GM18498 (cell line): Measurements from ENCODE around the gene SUN5.

Experiments used
- ATAC-seq: cut with Tn5 transposase; IDR thresholded peaks from one replicate; pipeline ENCODE4 v1.9.1; 2021; ENCODE audit warnings: mild to moderate bottlenecking, moderate library complexity; ENCODE audit not compliant: unreplicated experiment

SUN5 gene

GRCh38 chr20:33026779-33027759, 22.8 kb upstream of the SUN5 start:
- no peak for ATAC-seq

- no peak for ATAC-seq
Measured at GRCh38 chr20:33026072-33026778, 22.0 kb upstream of the SUN5 start.

GRCh38 chr20:33025318-33025876, 21.2 kb upstream of the SUN5 start:
- ATAC-seq = no peak

GRCh38 chr20:33024609-33025317, 20.5 kb upstream of the SUN5 start:
- ATAC-seq = no peak

- ATAC-seq = no peak
Measured at GRCh38 chr20:33024243-33024560, 20.0 kb upstream of the SUN5 start.

GRCh38 chr20:33023439-33024242, 19.4 kb upstream of the SUN5 start:
- ATAC-seq = no peak

GRCh38 chr20:33022694-33023438, 18.6 kb upstream of the SUN5 start:
- ATAC-seq = no peak

GRCh38 chr20:33022289-33022688, 18.1 kb upstream of the SUN5 start:
- no peak for ATAC-seq

GRCh38 chr20:33021879-33022278, 17.6 kb upstream of the SUN5 start:
- no peak for ATAC-seq

GRCh38 chr20:33020278-33021161, 16.3 kb upstream of the SUN5 start:
- no peak for ATAC-seq

- no peak for ATAC-seq
Measured at GRCh38 chr20:33019465-33020277, 15.4 kb upstream of the SUN5 start.

- ATAC-seq = no peak
Measured at GRCh38 chr20:33018169-33018931, 14.1 kb upstream of the SUN5 start.

- ATAC-seq = no peak
Measured at GRCh38 chr20:33017542-33017941, 13.3 kb upstream of the SUN5 start.

- no peak for ATAC-seq
Measured at GRCh38 chr20:33016581-33017109, 12.4 kb upstream of the SUN5 start.

GRCh38 chr20:33015700-33016580, 11.7 kb upstream of the SUN5 start:
- ATAC-seq = no peak

- no peak for ATAC-seq
Measured at GRCh38 chr20:33015114-33015484, 10.9 kb upstream of the SUN5 start.
